GM03348 (cell line): Measurements from ENCODE around the gene IL32.
"Not testable (repeated sequence)": the region's sequence is repeated elsewhere in the genome, so short reads cannot be mapped to it uniquely, and the experiment has no call there.

Experiments
- DNase-seq: peaks from one replicate; pipeline ENCODE4 v3.0.0; 2012; ENCODE audit warnings: low spot score

The IL32 gene

DNA sequence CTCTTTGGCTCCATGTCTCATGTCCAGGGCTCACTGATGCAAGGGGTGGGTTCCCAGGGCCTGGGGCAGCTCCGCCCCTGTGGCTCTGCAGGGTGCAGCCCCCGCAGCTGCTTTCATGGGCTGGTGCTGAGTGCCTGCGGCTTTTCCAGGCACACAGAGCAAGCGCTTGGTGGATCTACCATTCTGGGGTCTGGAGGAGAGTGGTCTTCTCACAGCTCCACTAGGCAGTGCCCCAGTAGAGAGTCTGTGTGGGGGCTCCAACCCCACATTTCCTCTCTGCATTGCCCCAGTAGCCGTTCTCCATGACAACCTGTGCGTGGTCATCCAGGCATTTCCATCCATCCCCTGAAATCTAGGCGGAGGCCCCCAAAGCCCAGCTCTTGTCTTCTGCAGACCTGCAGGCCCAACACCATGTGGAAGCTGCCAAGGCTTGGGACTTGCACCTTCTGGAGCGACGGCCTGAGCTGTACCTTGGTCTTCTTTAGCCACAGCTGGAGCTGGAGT is 5.2 kb downstream of the IL32 start:
- DNase-seq = no peak

DNA sequence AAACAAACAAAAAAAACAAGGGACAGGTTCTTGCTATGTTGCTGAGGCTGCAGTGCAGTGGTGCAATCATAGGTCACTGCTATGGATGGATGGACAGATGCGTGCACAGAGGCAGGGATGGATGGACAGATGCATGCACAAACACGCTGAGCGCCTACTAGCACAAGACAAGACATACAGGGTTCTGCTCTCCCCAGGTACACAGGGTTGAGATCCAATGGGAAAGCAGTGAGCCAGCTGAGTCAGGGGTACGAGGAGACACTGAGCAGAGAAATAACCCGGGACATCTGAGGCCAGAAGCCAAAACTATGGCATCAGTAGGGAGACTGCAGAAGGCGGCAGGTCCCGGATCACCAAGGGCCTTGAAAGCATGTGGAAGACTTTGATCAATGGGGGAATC is 6.2 kb downstream of the IL32 start:
- DNase-seq = no peak

DNA sequence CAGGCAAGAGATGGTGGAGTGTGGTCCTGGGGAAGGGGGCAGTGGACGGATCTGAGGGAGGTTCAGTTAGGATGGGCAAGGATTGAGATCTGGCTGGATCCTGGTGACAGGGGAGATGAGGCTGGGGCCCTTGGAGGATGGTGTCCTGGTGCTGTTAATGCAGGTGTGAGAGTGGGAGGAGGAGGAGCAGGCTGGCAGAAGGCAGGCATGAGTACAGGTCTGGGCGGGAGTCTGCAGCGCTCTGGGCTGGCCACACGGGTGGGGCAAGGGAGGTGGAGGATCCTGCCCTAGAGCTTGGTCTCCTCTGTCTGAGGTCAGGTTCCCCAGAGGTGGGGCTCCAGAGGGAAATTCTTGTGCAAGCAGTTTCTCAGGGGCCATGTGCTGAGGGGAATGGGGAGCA is 6.7 kb downstream of the IL32 start:
- DNase-seq = not testable (repeated sequence)

DNA sequence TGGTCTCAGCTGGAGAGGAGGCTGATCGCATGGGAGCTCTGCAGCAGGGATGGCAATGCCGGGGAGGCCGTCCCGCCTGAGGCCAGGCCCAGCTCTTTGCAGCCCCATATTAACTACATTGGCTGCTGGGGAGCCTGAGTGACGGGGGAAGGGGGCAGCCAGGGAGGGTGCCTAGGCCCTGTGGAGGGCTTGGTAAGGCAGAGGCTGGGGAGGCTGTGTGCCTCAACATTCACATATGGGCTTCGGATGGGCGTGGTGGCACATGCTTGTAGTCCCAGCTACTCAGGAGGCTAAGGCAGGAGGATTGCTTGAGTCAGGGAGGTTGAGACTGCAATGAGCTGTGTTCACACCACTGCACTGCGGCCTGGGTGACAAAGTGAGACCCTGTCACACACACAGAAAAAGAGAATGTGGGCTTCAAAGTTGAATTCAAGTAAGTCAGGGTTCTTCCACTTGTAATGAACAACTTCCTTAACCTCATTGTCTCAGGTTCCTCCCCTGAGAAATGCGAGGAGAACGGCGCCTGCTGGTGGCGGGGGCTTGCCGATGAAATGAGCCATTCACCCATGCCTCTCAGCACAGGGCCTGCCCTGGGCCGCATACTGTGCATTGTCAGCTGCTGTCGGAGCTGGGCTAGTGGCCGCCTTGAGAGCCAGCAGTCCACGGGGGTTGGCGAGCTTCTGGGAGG is 7.3 kb downstream of the IL32 start:
- not testable (repeated sequence) for DNase-seq

DNA sequence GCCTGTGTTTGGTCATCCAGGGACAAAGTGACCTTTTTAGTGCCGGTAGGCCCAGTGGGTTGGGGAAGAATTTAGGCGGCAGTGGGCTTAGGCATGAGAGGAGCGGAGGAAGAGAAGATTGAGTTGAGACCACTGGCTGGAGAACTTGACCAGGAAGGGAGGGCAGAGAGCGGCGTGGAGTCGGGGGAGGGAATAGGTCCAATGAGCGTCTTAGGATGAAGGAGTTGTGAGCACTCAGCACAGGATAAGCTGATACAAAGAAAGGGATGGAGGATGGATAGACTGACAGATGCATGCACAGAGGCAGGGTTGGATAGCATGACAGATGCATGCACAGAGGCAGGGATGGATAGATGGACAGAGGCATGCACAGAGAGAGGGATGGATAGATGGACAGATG is 8.0 kb downstream of the IL32 start:
- no peak for DNase-seq

DNA sequence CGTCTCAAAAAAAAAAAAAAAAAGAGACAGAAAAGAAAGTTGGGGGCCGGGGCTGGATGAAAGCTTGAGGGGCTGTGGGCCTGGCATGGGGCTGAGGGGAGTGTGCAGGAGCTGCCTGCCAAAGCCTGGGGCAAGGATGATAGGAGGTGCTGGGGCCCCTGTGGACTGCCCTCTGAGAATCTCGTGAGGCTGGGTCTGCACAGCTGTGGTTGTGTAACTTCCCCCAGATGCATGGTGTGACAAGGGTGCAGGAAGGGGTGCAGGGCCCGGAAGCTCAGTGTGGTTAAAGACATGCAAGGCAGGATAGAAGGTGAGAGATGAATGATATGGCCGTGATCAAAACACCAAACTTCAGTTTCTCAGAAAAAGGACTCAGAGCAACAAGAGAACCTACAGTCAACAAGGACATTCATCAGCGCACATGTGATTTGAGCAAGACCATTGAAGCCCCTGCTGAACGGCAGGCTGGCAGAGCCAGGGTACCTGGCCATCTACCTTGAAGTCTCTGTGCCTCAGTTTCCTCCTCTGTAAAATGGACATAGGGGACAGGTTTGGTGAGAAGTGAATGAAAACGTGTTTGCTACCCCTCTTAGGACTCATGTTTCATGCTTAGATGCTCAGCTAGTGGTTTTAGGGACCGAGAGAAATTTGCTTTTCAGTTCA is 9.6 kb downstream of the IL32 start:
- no peak for DNase-seq

DNA sequence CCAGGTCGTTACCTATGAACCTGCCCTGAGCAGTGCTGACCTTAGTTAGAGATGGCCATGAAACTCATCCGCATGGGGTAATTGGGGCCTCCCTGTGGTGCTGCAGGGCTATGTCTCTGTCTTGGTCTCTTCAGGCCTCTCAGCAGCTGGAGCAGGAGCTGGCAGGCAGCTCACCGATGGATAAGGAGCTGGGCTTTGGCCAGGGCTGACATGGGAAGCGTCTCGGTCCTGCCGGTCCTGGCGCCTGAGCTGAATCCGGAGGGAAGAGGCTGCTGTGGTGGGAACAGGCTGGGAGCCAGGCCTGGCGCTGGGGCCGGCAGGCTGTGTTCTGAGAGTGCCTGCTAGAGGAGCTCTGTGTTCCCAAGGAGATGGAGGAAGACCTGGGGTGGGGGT is 10.1 kb downstream of the IL32 start:
- peak; percentile 3 for DNase-seq

DNA sequence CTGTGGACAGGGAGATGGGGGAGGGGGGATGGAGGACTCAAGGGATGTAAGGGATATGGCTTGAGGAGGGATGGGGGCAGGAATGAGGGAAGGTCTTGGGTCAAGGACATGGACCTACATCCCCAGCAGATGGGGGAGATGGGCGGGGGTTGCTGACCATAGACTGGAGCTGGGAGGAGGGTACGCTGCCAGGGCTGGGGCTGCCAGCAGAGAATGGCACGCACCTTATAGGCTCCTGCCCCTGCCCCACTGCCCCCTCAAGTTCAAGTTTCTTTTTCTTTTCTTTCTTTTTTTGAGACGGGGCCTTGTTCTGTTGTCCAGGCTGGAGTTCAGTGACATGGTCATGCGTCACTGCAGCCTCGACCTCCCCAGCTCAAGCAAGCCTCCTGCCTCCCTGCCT is 10.5 kb downstream of the IL32 start:
- DNase-seq = not testable (repeated sequence)

DNA sequence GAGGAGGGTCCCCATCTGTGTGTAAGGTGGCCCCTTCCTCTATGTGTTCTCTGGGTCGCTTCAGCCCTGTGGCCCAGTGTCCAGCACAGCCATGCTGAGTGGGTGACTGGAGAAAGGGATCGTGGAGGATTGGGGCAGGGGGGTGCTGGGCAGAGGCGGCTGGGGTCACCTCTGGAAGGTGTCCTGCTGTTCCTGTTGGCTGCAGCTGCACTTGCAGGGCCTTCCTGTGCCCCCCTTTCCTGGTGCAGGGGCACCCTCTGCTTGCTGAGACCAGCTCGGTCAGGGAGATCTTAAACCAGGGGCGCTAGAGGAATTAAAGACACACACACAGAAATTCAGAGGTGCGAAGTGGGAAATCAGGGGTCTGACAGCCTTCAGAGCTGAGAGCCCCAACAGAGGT is 11.1 kb downstream of the IL32 start:
- no peak for DNase-seq

DNA sequence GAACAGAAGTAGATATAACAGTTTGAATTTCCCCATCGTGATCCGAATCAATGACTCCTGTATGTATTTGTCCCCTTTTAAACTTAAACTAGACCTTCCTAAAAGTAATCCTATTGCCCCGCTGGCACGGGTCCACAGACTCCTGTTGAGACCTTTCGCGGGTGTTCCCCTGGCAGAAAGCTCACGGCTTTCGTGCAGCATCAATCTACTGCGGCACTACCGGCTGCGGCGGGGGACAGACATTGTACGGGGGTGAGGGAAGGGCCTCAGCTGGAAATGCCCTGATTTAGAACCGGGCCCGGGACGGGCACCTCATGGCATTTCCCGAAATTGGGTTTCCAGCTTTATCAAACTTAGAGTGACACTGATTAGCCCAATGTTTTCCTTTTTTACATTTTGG is 14.6 kb downstream of the IL32 start:
- DNase-seq = no peak

DNA sequence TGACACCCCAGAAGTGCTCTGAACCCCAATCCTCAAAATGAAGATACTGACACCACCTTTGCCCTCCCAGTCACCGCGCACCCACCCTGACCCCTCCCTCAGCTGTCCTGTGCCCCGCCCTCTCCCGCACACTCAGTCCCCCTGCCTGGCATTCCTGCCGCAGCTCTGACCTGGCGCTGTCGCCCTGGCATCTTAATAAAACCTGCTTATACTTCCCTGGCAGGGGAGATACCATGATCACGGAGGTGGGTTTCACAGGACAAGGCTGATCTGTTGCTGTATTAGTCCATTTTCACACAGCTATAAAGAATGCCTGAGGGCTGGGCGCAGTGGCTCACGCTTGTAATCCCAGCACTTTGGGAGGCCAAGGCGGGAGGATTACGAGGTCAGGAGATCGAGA is 16.5 kb downstream of the IL32 start:
- not testable (repeated sequence) for DNase-seq

DNA sequence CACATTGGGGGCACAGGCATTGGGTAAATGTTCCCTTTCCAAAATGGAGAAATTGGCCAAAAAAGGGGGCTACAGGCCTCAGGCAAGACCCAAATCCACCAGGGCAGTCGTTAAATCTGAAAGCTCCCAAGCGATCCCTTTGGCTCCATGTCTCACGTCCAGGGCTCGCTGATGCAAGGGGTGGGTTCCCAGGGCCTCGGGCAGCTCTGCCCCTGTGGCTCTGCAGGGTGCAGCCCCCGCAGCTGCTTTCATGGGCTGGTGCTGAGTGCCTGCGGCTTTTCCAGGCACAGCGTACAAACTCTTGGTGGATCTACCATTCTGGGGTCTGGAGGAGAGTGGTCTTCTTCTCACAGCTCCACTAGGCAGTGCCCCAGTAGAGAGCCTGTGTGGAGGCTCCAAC is 18.0 kb downstream of the IL32 start:
- not testable (repeated sequence) for DNase-seq

DNA sequence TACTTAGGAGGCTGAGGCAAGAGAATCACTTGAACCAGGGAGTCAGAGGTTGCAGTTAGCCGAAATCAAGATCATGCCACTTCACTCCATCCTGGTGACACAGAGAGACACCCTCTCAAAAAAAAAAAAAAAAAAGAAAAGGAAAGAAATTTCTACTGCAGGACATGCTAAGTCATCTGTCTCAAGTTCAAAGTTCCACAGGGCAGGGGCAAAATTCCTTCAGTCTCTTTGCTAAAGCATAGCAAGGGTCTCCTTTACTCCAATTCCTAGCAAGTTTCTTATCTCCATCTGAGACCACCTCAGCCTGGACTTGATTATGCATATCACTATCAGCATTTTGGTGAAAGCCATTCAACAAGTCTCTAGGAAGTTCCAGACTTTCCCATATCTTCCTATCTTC is 19.1 kb downstream of the IL32 start:
- DNase-seq = no peak

DNA sequence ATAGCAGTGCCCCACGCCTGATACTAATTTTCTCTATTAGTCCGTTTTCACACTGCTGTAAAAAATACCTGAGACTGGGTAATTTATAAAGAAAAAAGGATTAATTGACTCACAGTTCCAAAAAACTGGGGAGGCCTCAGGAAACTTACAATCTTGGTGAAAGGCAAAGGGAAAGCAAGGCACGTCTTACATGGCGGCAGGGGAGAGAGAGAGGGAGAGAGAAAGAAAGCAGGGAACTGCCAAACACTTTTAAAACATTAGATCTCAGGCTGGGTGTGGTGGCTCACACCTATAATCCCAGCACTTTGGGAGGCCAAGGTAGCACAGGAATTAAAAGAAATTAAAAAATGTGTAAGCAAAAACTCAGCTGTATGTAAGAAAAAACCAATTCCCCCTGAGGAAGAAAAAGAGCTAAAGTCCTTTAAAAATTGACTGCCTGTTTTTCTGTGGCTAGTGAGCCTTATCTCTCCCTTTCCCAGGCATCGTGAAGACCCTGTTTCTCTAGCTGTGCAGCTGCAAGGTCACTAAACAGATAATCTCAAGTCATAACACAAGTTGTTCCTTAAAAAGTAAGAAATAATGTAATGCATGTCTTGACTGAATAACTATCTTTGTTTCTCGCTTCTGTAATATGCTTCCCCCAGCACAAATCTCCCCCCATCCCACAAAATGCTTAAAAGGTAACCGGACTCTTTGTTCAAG is 19.7 kb downstream of the IL32 start:
- DNase-seq = no peak

DNA sequence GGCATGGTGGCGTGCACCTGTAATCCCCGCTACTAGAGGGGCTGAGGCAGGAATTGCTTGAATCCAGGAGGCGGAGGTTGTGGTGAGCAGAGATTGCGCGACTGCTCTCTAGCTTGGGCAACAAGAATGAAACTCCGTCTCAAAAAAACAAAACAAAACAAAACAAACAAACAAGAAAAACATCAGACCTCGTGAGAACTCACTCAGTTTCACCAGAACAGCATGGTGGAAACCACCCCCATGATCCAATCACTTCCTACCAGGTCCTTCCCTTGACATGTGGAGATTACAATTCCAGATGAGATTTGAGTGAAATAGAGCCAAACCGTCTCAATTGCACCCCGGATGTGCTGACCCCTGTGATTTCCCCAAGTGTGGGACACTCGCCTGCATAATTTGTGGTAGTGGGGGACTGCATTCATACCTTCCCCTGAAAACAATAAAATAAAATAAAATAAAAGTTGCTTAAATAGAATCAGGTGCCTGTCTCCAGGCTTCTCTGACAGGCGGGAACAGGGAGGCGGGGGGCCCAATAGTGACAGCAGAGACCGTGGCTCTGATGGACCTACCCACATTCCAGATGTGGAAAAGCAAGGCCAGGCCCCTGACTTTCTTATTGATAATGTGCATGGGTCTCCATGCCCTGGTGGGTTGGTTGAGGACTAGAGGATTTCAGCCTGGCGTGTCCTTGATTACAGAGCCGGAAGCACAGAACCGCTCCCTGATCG is 20.6 kb downstream of the IL32 start:
- DNase-seq = no peak

DNA sequence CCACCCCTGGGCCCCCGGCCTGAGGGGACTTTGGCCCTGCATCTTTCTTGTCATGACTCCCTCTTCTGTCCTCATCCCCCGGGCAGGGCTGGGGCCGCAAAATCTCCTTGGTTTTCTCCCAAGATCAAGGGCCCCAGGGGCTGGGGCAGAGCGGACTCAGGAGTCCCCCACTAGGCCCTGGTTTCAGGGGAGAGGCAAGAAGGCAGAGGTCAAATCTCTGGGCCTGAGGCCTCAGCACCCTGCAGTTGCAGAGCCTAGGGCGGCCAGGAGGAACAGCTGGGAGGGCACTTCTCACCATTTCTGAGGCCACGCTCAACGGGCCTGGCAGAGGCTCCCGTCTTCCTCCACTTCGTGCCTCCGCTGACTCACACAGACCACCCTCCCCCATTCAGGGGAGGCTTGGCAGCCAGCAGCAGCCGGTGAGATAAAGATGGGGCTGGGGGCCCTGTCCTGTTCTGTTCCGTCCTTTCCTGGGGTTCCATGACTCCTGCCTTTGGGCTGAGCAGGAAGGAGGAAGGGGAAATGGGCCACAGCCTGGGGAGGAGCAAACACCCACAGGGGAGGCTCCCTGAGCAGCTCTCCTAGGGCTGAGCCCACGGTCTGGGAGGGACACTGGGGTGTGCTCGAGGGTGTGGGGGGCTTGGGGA is 21.3 kb downstream of the IL32 start:
- no peak for DNase-seq

DNA sequence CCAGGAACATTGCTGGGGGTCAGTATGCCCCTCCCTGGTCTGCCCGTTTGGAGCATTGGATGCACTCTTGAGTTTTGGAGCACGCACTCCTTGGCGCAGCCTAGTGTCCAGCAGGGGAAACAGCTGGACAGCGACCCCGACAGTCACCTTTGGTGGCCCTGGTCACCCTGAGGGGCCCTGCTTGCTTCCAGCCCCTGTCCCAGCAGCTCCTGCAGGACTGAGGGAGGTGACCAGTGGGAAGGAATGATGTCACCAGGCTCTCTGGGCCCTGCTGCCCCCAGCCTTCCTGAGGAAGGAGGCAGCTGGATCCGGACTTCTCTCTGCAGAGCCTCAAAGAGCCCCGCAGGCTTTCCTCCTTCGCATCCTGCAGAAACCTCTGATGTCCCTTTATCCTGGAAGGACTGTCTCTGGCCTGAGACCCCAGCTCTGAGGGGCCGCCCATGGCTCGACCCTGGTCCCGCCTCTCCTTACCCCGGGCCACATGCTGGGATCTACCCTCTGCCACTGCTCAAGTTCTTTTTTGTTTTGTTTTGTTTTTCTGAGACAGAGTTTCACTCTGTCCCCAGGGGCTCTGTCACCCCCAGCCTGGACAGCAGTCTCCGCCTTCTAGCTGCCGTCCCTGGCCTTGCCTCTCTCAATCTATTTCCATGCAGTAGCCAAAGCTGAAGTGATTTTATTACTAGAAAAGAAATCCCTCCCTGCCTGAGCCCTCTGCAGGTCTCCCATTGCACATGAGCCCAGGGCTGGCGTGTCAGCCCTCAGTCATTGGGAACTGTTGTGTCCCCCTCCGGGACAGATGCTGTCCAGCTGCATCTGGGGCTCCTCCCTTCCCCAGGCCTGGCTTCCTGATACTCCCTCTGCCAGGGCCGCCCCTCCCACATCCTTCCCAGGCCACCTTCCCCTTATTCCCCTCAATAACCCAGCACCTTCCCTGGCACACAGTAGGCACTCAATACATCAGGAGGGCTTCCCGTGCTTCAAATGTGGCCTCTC is 22.1 kb downstream of the IL32 start:
- peak; percentile 4 for DNase-seq

DNA sequence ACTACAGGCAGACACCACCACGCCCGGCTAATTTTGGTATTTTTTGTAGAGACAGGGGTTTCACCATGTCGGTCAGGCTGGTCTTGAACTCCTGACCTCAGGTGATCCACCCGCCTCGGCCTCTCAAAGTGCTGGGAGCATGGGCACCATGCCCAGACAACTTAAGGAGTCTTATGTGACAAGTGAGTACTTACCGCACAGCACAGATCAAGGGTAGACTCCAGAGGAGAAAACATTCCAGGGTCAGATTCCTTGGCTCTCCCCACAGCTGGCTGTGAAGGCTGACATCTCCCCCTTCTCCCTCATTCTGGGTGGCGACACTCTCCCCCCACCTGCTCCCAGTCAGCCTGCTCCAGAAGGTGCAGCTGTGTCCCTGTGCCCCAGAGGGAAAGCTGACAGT is 23.0 kb downstream of the IL32 start:
- DNase-seq = peak; percentile 2

DNA sequence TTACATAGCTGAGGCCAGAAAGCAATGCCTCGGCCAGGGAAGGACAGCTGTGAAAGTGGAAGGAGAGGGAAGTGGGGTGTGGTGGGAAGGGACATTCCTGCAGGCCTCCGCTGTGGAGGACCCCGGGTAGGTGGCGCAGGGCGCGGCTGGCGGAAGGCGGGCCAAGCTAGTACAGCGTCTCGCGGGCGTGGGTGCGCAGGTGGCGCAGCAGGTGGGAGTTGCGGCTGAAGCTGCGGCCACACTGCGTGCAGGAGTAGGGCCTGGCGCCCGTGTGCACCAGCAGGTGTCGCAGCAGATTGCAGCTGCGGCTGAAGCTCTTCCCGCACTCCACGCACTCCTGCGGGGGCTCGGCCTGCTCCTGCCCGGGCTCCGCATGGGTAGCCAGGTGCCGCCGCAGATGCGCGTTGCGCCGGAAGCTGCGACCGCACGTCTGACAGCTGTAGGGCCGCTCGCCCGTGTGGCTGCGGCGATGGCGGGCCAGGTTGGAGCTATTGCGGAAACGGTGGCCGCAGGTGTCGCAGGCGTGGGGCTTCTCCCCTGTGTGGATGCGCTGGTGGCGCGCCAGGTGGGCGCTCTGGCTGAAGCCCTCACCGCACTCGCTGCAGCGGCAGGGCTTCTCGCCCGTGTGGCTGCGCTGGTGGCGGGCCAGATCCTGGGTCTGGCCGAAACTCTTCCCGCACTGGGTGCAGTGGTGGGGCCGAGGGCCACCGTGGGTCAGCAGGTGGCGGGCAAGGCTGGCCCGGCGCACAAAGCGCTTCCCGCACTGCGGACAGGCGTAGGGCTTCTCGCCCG is 23.7 kb downstream of the IL32 start:
- no peak for DNase-seq
